ENCODE results near the gene POLR2C. TPM values are rescaled to one million over a fixed set of nuclear protein-coding genes. Genes with fewer than 3 reads are reported as not detected.
A peak's percentile ranks its signal among the peaks of the same experiment; 100 is the strongest.

POLR2C gene
- total RNA-seq, 1 experiment from 2014 or later = 69.4 TPM

GRCh38 chr16:57519796-57520360 lies 57.4 kb downstream of the POLR2C start:
- Mint-ChIP-seq H3K9me3 (ENCODE audit: low read depth, unreplicated experiment) (no peaks in the 10 kb centered on the region), H3K4me1 (ENCODE audit: low read depth, unreplicated experiment) (peaks cover 6% of the 10 kb centered on the region), H3K27ac (ENCODE audit: unreplicated experiment) (no peak overlapping the region), H3K36me3 (ENCODE audit: insufficient read depth, unreplicated experiment) (no peaks in the 10 kb centered on the region), H3K27me3 (ENCODE audit: unreplicated experiment) (no peaks in the 10 kb centered on the region), H3K4me3 (ENCODE audit: low read depth, unreplicated experiment) (no peak overlapping the region)
- peak; percentile 99 for TF ChIP-seq CTCF (IDR thresholded peaks at IDR 0.05; ENCODE audit: unreplicated experiment)
- CTCF ChIA-PET = interaction anchor here (0.6 to 1.6 kb wide), 11 partner anchors 10 to 220 kb away, joined by 3 to 10 read pairs (median 4); partner anchors contain the start of genes CIAPIN1, COQ9 and POLR2C
- no TSS peak for BruUV-seq (replicated peaks)
- intact Hi-C loops (cut with micrococcal nuclease; ENCODE audit: unreplicated experiment) = loop anchor here (2.0 to 10.0 kb wide), 3 partner anchors 103 to 435 kb away; no protein-coding TSS in a partner anchor
- peak; percentile 90 for DNase-seq

Other genes with a start within 250 kb of the POLR2C start
- gene ARL2BP, start 217.4 kb upstream of the POLR2C start, total RNA-seq (2022) = 32.6 and 33.3 TPM in 2 replicates
- gene PLLP, start 178.0 kb upstream of the POLR2C start, total RNA-seq (2022) = 38.3 and 40.3 TPM in 2 replicates
- 2.6 and 4.5 TPM in 2 replicates for gene CCL22, start 103.9 kb upstream of the POLR2C start, total RNA-seq (2022)
- 17.6 and 41.4 TPM in 2 replicates for gene CX3CL1, start 90.2 kb upstream of the POLR2C start, total RNA-seq (2022)
- not detected in 2 replicates for gene CCL17, start 57.9 kb upstream of the POLR2C start, total RNA-seq (2022)
- gene CIAPIN1, start 15.3 kb upstream of the POLR2C start, total RNA-seq (2022) = 76.6 and 77.2 TPM in 2 replicates
- 75.9 and 77.7 TPM in 2 replicates for gene COQ9, start 15.2 kb upstream of the POLR2C start, total RNA-seq (2022)
- 23.0 and 34.7 TPM in 2 replicates for gene DOK4, start 23.8 kb downstream of the POLR2C start, total RNA-seq (2022)
- gene CCDC102A, start 73.9 kb downstream of the POLR2C start, total RNA-seq (2022) = 6.8 and 7.9 TPM in 2 replicates
- 0.85 and 1.5 TPM in 2 replicates for gene ADGRG5, start 80.0 kb downstream of the POLR2C start, total RNA-seq (2022)
- gene ADGRG1, start 166.0 kb downstream of the POLR2C start, total RNA-seq (2022) = 269 and 278 TPM in 2 replicates
- gene ADGRG3, start 205.6 kb downstream of the POLR2C start, total RNA-seq (2022) = not detected in 2 replicates
- gene DRC7, start 232.1 kb downstream of the POLR2C start, total RNA-seq (2022) = not detected in 2 replicates